ENCODE data around the gene CHP1. TPM values are rescaled to one million over a fixed set of nuclear protein-coding genes. Genes with fewer than 3 reads are reported as not detected.

Gene CHP1
- total RNA-seq, 4 donors from 2014 or later, result 103 to 187 (median 166) TPM

DNA sequence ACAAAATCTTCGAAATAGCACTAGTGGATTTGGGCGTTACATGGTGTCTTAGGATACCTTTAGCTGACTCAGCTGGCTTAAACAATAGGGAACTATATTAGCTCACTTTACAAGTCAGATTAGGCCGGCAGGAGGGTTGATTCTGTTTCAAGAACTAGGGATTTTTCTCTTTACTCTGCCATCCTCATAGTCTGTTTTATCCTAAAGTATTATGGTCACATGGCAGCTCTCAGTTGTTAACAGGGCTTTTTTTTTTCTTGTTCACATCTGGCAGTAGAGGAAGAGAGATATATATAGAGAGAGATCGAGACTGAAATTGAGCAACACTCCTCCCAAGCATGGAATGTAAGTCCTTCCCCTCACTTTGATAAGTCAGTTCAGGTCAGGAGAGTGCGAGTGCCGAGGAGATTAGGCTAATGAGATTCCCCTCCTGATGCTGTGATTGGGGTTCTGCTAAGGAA, 32.9 kb downstream of the CHP1 start:
- Histone ChIP-seq H3K4me3 (no peak overlapping the region), H3K4me1 (no peaks in the 10 kb centered on the region), H3K27me3 (no peaks in the 10 kb centered on the region), H3K9me3 (no peaks in the 10 kb centered on the region), H3K27ac (no peak overlapping the region), H3K36me3 (peaks cover 44% of the 10 kb centered on the region)
- no peak for TF ChIP-seq EP300 (IDR thresholded peaks at IDR 0.05)
- TF ChIP-seq, protein P1, sequence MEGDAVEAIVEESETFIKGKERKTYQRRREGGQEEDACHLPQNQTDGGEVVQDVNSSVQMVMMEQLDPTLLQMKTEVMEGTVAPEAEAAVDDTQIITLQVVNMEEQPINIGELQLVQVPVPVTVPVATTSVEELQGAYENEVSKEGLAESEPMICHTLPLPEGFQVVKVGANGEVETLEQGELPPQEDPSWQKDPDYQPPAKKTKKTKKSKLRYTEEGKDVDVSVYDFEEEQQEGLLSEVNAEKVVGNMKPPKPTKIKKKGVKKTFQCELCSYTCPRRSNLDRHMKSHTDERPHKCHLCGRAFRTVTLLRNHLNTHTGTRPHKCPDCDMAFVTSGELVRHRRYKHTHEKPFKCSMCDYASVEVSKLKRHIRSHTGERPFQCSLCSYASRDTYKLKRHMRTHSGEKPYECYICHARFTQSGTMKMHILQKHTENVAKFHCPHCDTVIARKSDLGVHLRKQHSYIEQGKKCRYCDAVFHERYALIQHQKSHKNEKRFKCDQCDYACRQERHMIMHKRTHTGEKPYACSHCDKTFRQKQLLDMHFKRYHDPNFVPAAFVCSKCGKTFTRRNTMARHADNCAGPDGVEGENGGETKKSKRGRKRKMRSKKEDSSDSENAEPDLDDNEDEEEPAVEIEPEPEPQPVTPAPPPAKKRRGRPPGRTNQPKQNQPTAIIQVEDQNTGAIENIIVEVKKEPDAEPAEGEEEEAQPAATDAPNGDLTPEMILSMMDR (IDR thresholded peaks at IDR 0.05), result no peak
- 41% methylated on average over 6 of the region's 6 CpGs for WGBS
- no peak for DNase-seq (ENCODE audit: low spot score in 2 of 2)

DNA sequence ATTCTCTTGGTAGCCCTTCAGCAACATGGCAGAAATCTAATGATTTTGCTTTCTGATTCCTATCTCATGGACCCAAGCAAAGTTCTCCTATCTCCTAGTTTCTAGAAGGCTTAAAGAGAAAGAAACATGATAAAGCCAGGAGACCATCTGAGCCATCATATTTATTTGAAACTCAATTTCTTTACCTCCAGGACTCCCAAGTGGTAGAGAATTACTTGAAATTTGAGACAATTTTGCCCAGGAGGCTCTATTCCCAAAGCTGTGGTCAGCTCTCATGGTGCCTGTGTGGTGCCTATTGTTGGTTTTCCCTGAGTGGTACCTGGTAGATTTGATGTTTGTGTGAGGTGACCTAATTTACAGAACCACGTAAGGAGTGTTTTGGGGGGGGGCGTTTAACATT, 38.8 kb downstream of the CHP1 start:
- no peak for DNase-seq (ENCODE audit: low spot score in 2 of 2)
- TF ChIP-seq POLR2AphosphoS5 (IDR thresholded peaks at IDR 0.05), result no peak
- TF ChIP-seq, protein P1 (IDR thresholded peaks at IDR 0.05), result no peak
- no peak for TF ChIP-seq EP300 (IDR thresholded peaks at IDR 0.05)
- no peak for TF ChIP-seq POLR2A (IDR thresholded peaks at IDR 0.05)
- no peak overlapping the region for H3K27ac ChIP-seq
- H3K4me1 ChIP-seq, result no peaks in the 10 kb centered on the region
- peaks cover 66% of the 10 kb centered on the region for H3K36me3 ChIP-seq
- no peak overlapping the region for H3K4me3 ChIP-seq
- no peaks in the 10 kb centered on the region for H3K9me3 ChIP-seq
- no peaks in the 10 kb centered on the region for H3K27me3 ChIP-seq
- WGBS, result 95% methylated on average over 2 of the region's 2 CpGs

DNA sequence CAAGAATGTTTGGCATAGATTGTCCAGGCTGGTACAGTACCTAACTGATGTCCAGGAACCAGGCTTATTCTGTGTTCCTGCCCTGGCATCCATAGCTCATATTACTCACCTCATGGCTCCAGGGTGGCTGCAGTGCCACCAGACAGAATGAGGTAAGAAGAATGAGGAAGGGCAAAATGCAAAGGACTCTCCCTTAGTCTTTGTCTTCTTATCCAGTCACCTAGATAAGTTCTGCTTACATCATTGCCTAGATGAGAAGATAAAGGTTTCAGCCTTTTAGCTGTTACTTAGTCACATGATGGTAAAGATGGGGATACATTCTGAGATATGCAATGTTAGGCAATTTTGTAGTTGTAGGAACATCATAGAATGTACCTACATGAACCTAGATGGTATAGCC, 45.8 kb downstream of the CHP1 start:
- Histone ChIP-seq H3K27ac (no peak overlapping the region), H3K36me3 (peaks cover 66% of the 10 kb centered on the region), H3K27me3 (no peaks in the 10 kb centered on the region), H3K4me1 (no peaks in the 10 kb centered on the region), H3K9me3 (no peaks in the 10 kb centered on the region), H3K4me3 (no peak overlapping the region)
- TF ChIP-seq EP300 (IDR thresholded peaks at IDR 0.05) (no peak), POLR2A (IDR thresholded peaks at IDR 0.05) (no peak), POLR2AphosphoS5 (IDR thresholded peaks at IDR 0.05) (no peak)
- TF ChIP-seq, protein P1 (IDR thresholded peaks at IDR 0.05), result no peak
- no peak for DNase-seq (ENCODE audit: low spot score in 2 of 2)

DNA sequence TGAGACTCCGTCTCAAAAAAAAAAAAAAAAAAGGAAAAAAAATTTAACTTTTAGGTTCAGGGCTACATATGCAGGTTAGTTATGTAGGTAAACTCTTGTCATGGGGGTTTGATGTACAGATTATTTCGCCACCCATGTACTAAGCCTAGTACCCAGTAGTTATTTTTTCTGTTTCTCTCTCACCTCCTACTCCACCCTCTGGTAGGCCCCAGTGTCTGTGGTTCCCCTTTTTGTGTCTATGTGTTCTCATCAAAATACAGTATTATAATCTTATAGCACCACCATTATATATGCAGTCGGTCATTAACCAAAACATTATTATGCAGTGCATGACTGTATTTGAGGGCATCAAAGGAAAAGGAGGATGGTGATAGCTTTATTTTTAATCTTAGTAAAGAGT, 47.3 kb downstream of the CHP1 start:
- H3K27ac ChIP-seq, result no peak overlapping the region
- H3K4me3 ChIP-seq, result no peak overlapping the region
- no peaks in the 10 kb centered on the region for H3K9me3 ChIP-seq
- 95% methylated on average over 3 of the region's 3 CpGs for WGBS
- DNase-seq (ENCODE audit: low spot score in 2 of 2), result no peak
- peaks cover 5% of the 10 kb centered on the region for H3K4me1 ChIP-seq
- H3K36me3 ChIP-seq, result peaks cover 51% of the 10 kb centered on the region
- TF ChIP-seq, protein P1 (IDR thresholded peaks at IDR 0.05), result no peak
- TF ChIP-seq POLR2AphosphoS5 (IDR thresholded peaks at IDR 0.05) (no peak), POLR2A (IDR thresholded peaks at IDR 0.05) (no peak), EP300 (IDR thresholded peaks at IDR 0.05) (no peak)
- H3K27me3 ChIP-seq, result no peaks in the 10 kb centered on the region

DNA sequence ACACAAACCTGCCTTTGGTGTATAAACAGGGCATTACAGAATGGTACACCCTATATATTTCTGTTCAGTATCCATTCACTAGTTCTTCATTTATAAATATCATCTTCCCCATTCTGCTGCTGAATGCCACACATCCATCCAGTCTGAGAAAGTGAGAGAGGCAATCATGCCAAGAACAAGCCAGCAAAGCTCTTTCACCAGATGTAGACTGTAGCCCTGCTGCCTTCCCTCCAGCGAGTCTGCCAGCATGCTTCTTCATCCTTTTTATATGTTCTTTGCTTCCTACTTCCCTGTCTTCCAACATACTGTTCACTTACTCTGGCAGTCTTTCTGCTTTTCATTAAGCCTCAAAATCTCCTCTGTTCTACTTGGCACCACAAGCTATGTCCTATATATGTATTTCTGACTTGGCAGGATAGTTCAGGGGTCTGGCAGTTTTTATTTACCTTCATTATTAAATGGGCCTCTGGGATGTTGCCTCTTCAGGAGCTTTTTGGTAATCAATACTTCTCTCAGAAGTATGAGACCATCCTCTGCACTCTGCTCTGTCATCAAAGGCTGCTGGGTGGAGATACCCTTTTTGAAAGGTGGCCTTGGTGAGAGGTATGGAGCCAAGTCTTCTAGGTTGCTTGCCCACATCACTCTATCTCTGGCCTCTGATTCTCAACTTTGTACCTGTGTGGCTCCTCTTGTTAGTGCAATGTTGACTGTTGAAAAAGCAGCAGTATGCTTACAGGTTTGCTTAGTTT, 48.6 kb downstream of the CHP1 start:
- Histone ChIP-seq H3K27ac (no peak overlapping the region), H3K9me3 (no peaks in the 10 kb centered on the region), H3K36me3 (peaks cover 38% of the 10 kb centered on the region), H3K4me1 (peaks cover 6% of the 10 kb centered on the region), H3K4me3 (no peak overlapping the region), H3K27me3 (no peaks in the 10 kb centered on the region)
- no peak for TF ChIP-seq POLR2A (IDR thresholded peaks at IDR 0.05)
- TF ChIP-seq, protein P1 (IDR thresholded peaks at IDR 0.05), result no peak
- no peak for TF ChIP-seq EP300 (IDR thresholded peaks at IDR 0.05)
- TF ChIP-seq POLR2AphosphoS5 (IDR thresholded peaks at IDR 0.05), result no peak
- no peak for DNase-seq (ENCODE audit: low spot score in 2 of 2)
- 69% methylated on average over 1 of the region's 1 CpG for WGBS
